Endodermal cell (in vitro differentiated cells): ENCODE measurements around the gene TYSND1. TPM values are rescaled to one million over a fixed set of nuclear protein-coding genes. Genes with fewer than 3 reads are reported as not detected.

Source experiments
- DNase-seq: peaks from one replicate; pipeline ENCODE4 v3.0.0-alpha.2; 2017
- H3K27ac ChIP-seq: 2 replicates; pipeline ENCODE4 v1.5.1; 2013; ENCODE audit warnings: mild to moderate bottlenecking, low read depth, low read length, moderate library complexity
- H3K27me3 ChIP-seq: 2 replicates; pipeline ENCODE4 v1.6.1; 2013; ENCODE audit warnings: mild to moderate bottlenecking, low read length, moderate library complexity; ENCODE audit not compliant: insufficient read depth, control insufficient read depth, poor library complexity, severe bottlenecking
- H3K36me3 ChIP-seq: 2 replicates; pipeline ENCODE4 v1.7.0; 2013; ENCODE audit warnings: mild to moderate bottlenecking, low read length, moderate library complexity; ENCODE audit not compliant: control insufficient read depth, insufficient read depth
- H3K4me1 ChIP-seq: one replicate; pipeline ENCODE4 v1.7.0; 2013; ENCODE audit warnings: low read length; ENCODE audit not compliant: control insufficient read depth, insufficient read depth
- H3K4me3 ChIP-seq: 2 replicates; pipeline ENCODE4 v1.5.1; 2013; ENCODE audit warnings: mild to moderate bottlenecking, low read length, moderate library complexity
- H3K9ac ChIP-seq: 2 replicates; pipeline ENCODE4 v1.6.1; 2013; ENCODE audit warnings: mild to moderate bottlenecking, low read length, moderate library complexity; ENCODE audit not compliant: poor library complexity, severe bottlenecking; ENCODE audit errors: extremely low read depth
- H3K9me3 ChIP-seq: 2 replicates; pipeline ENCODE4 v1.6.1; 2013; ENCODE audit warnings: mild to moderate bottlenecking, low read length, moderate library complexity; ENCODE audit not compliant: control insufficient read depth
- H3K27ac Mint-ChIP-seq: 2 replicates; pipeline ENCODE4 v1.8.0; 2020; ENCODE audit warnings: mixed read lengths
- H3K27me3 Mint-ChIP-seq: 2 replicates; pipeline ENCODE4 v1.8.0; 2021; ENCODE audit warnings: mild to moderate bottlenecking, mixed read lengths; ENCODE audit not compliant: insufficient read depth
- H3K36me3 Mint-ChIP-seq: 2 replicates; pipeline ENCODE4 v1.8.0; 2020; ENCODE audit warnings: low read depth, mixed read lengths
- H3K4me1 Mint-ChIP-seq: 2 replicates; pipeline ENCODE4 v1.8.0; 2020; ENCODE audit warnings: mixed read lengths
- H3K4me3 Mint-ChIP-seq: 2 replicates; pipeline ENCODE4 v1.8.0; 2020; ENCODE audit warnings: mild to moderate bottlenecking, moderate library complexity, mixed read lengths
- H3K9me3 Mint-ChIP-seq: 2 replicates; pipeline ENCODE4 v1.8.0; 2020; ENCODE audit warnings: mild to moderate bottlenecking, mixed read lengths
- CTCF ChIP-seq: fragments of 200-600 bp; sonication (generic); conservative IDR thresholded peaks from 2 replicates; pipeline ENCODE4 v1.5.0; 2021; ENCODE audit warnings: antibody characterized with exemption, mild to moderate bottlenecking
- WGBS, 2 experiments: methylation state at CpG; one replicate each; pipeline versions ENCODE4 v1.1.5 to v1.1.7; 2013; ENCODE audit warnings: missing lambda C conversion rate in 2 of 2, mixed read lengths in 1 of 2; ENCODE audit not compliant: insufficient coverage in 1 of 2, insufficient read length in 1 of 2; 5-methylcytosine and 5-hydroxymethylcytosine counted together
- total RNA-seq, 2 donors: library from RNA; stranded (reverse); fragmentation: NEBNext Ultra II Directional in 1 of 2; extraction: Animal tissue kit (Norgen Biotek cat#: 25700) in 1 of 2; gene quantifications; 2 replicates in 1 of 2; 3 replicates in 1 of 2; pipeline ENCODE4 v1.2.1, GENCODE V29; 2021

TYSND1 gene
- total RNA-seq, 2 donors from 2014 or later, result 13.1 to 13.6 TPM

GRCh38 chr10:70148516-70148915 is 2.0 kb upstream of the TYSND1 start:
- Mint-ChIP-seq H3K27ac (peak overlapping the region; percentile 33), H3K9me3 (no peaks in the 10 kb centered on the region), H3K4me1 (peaks cover 6% of the 10 kb centered on the region), H3K27me3 (no peaks in the 10 kb centered on the region), H3K4me3 (no peak overlapping the region), H3K36me3 (peaks cover 44% of the 10 kb centered on the region)
- Histone ChIP-seq H3K36me3 (peaks cover 49% of the 10 kb centered on the region), H3K4me3 (no peak overlapping the region), H3K27me3 (peaks cover 8% of the 10 kb centered on the region), H3K4me1 (no peaks in the 10 kb centered on the region), H3K27ac (no peak overlapping the region), H3K9me3 (no peaks in the 10 kb centered on the region), H3K9ac (no peak overlapping the region)
- 97 to 100% methylated on average over 3 to 5 of the region's 5 CpGs for WGBS, 2 experiments
- DNase-seq, result no peak
- no peak for TF ChIP-seq CTCF

- Mint-ChIP-seq H3K27me3 (no peaks in the 10 kb centered on the region), H3K4me1 (peaks cover 11% of the 10 kb centered on the region), H3K9me3 (no peaks in the 10 kb centered on the region), H3K4me3 (peak overlapping the region; percentile 65), H3K27ac (peak overlapping the region; percentile 97), H3K36me3 (peaks cover 31% of the 10 kb centered on the region)
- 66 to 71% methylated on average over 2 of the region's 2 CpGs for WGBS, 2 experiments
- no peak overlapping the region for H3K9ac ChIP-seq
- no peaks in the 10 kb centered on the region for H3K4me1 ChIP-seq
- no peaks in the 10 kb centered on the region for H3K9me3 ChIP-seq
- peak overlapping the region; percentile 71 for H3K4me3 ChIP-seq
- peaks cover 36% of the 10 kb centered on the region for H3K36me3 ChIP-seq
- peak overlapping the region; percentile 76 for H3K27ac ChIP-seq
- no peak for DNase-seq
- TF ChIP-seq CTCF, result no peak
- peaks cover 8% of the 10 kb centered on the region for H3K27me3 ChIP-seq
Observed at GRCh38 chr10:70147259-70147625, 742 bp upstream of the TYSND1 start.

GRCh38 chr10:70145666-70146488 is 623 bp downstream of the TYSND1 start:
- Histone ChIP-seq H3K27me3 (peaks cover 8% of the 10 kb centered on the region), H3K36me3 (peaks cover 23% of the 10 kb centered on the region), H3K9me3 (no peaks in the 10 kb centered on the region), H3K9ac (peak overlapping the region; percentile 73), H3K27ac (peak overlapping the region; percentile 93), H3K4me3 (peak overlapping the region; percentile 71), H3K4me1 (no peaks in the 10 kb centered on the region)
- Mint-ChIP-seq H3K4me1 (peaks cover 14% of the 10 kb centered on the region), H3K27ac (peak overlapping the region; percentile 92), H3K4me3 (peak overlapping the region; percentile 65), H3K9me3 (no peaks in the 10 kb centered on the region), H3K27me3 (no peaks in the 10 kb centered on the region), H3K36me3 (peaks cover 21% of the 10 kb centered on the region)
- DNase-seq, result peak; percentile 87
- peak; percentile 77 for TF ChIP-seq CTCF
- WGBS, 2 experiments, result 1 to 3% methylated on average over 26 to 98 of the region's 98 CpGs
